ENCODE results near the gene COL27A1. TPM values are rescaled to one million over a fixed set of nuclear protein-coding genes. Genes with fewer than 3 reads are reported as not detected.

Gene COL27A1
- total and polyA plus RNA-seq, 2 donors (not counting 1 experiment from before 2014, with no cell fraction given): 0.16 to 0.27 TPM

GRCh38 chr9:114169029-114169951 lies 14.0 kb downstream of the COL27A1 start:
- no peaks in the 10 kb centered on the region for H3K9me3 ChIP-seq (ENCODE audit: control extremely low read depth in 1 of 3, control insufficient read depth in 2 of 3, insufficient read depth in 1 of 3, low read length in 2 of 3)
- no peaks in the 10 kb centered on the region for H3K4me1 ChIP-seq (ENCODE audit: control insufficient read depth in 2 of 2, insufficient read depth in 2 of 2, low read length in 2 of 2)
- DNase-seq: no peak
- H3K27me3 ChIP-seq (replicated peaks in 1 of 4; ENCODE audit: control extremely low read depth in 1 of 4, control insufficient read depth in 3 of 4, insufficient read depth in 4 of 4, low read length in 3 of 4): no peaks in the 10 kb centered on the region
- 91% methylated on average over 23 of the region's 23 CpGs for WGBS (ENCODE audit: insufficient coverage)
- no peaks in the 10 kb centered on the region for H3K36me3 ChIP-seq (replicated peaks in 1 of 2; ENCODE audit: control extremely low read depth in 1 of 2, control insufficient read depth in 1 of 2, extremely low read depth in 1 of 2, insufficient read depth in 2 of 2, low read length in 1 of 2)
- no peak overlapping the region for H3K9ac ChIP-seq (ENCODE audit: low read length)
- ATAC-seq (ENCODE audit: low read depth): no peak
- intact Hi-C loops (cut with micrococcal nuclease): no loop called here
- H3K4me1 Mint-ChIP-seq: no peaks in the 10 kb centered on the region
- H3K27me3 Mint-ChIP-seq: no peaks in the 10 kb centered on the region
- no peaks in the 10 kb centered on the region for H3K79me2 ChIP-seq (ENCODE audit: control insufficient read depth, insufficient read depth, low read length)
- H2AFZ ChIP-seq (ENCODE audit: insufficient read depth, low read depth, low read length, poor library complexity, severe bottlenecking): no peak overlapping the region
- no peak overlapping the region for H3K27ac Mint-ChIP-seq
- no peaks in the 10 kb centered on the region for H3K9me3 Mint-ChIP-seq (ENCODE audit: insufficient read depth)
- no peaks in the 10 kb centered on the region for H4K20me1 ChIP-seq (ENCODE audit: control insufficient read depth, insufficient read depth, low read length, poor library complexity, severe bottlenecking)
- H3K27ac ChIP-seq (ENCODE audit: low read length in 2 of 2): no peak overlapping the region
- CTCF ChIA-PET: no interaction called here
- TF ChIP-seq CTCF (IDR thresholded peaks at IDR 0.05): no peak
- POLR2A ChIA-PET: no interaction called here
- H3K4me3 ChIP-seq (ENCODE audit: control extremely low read depth in 1 of 5, extremely low read depth in 1 of 5, insufficient read depth in 1 of 5, low read depth in 2 of 5, low read length in 4 of 5): no peak overlapping the region
- no peak overlapping the region for H3K4me2 ChIP-seq (replicated peaks; ENCODE audit: low read depth, low read length, poor library complexity, severe bottlenecking)
- no peak overlapping the region for H3K4me3 Mint-ChIP-seq

GRCh38 chr9:114169952-114170770 lies 14.8 kb downstream of the COL27A1 start:
- Histone ChIP-seq H3K9ac (ENCODE audit: low read length) (no peak overlapping the region), H3K4me2 (replicated peaks; ENCODE audit: low read depth, low read length, poor library complexity, severe bottlenecking) (no peak overlapping the region), H3K79me2 (ENCODE audit: control insufficient read depth, insufficient read depth, low read length) (no peaks in the 10 kb centered on the region), H3K36me3 (replicated peaks in 1 of 2; ENCODE audit: control extremely low read depth in 1 of 2, control insufficient read depth in 1 of 2, extremely low read depth in 1 of 2, insufficient read depth in 2 of 2, low read length in 1 of 2) (no peaks in the 10 kb centered on the region), H2AFZ (ENCODE audit: insufficient read depth, low read depth, low read length, poor library complexity, severe bottlenecking) (no peak overlapping the region), H3K4me3 (ENCODE audit: control extremely low read depth in 1 of 5, extremely low read depth in 1 of 5, insufficient read depth in 1 of 5, low read depth in 2 of 5, low read length in 4 of 5) (no peak overlapping the region), H3K27ac (ENCODE audit: low read length in 2 of 2) (no peak overlapping the region), H4K20me1 (ENCODE audit: control insufficient read depth, insufficient read depth, low read length, poor library complexity, severe bottlenecking) (no peaks in the 10 kb centered on the region), H3K27me3 (replicated peaks in 1 of 4; ENCODE audit: control extremely low read depth in 1 of 4, control insufficient read depth in 3 of 4, insufficient read depth in 4 of 4, low read length in 3 of 4) (no peaks in the 10 kb centered on the region), H3K4me1 (ENCODE audit: control insufficient read depth in 2 of 2, insufficient read depth in 2 of 2, low read length in 2 of 2) (no peaks in the 10 kb centered on the region), H3K9me3 (ENCODE audit: control extremely low read depth in 1 of 3, control insufficient read depth in 2 of 3, insufficient read depth in 1 of 3, low read length in 2 of 3) (no peaks in the 10 kb centered on the region)
- DNase-seq: no peak
- no peaks in the 10 kb centered on the region for H3K9me3 Mint-ChIP-seq (ENCODE audit: insufficient read depth)
- H3K27ac Mint-ChIP-seq: no peak overlapping the region
- intact Hi-C loops (cut with micrococcal nuclease): no loop called here
- H3K27me3 Mint-ChIP-seq: no peaks in the 10 kb centered on the region
- TF ChIP-seq EZH2 (IDR thresholded peaks at IDR 0.05; ENCODE audit: borderline replicate concordance, insufficient read depth, low read depth, low read length, poor library complexity, severe bottlenecking) (no peak), CTCF (IDR thresholded peaks at IDR 0.05) (no peak)
- ChIA-PET POLR2A (no interaction called here), CTCF (no interaction called here)
- no peak for ATAC-seq (ENCODE audit: low read depth)
- H3K4me1 Mint-ChIP-seq: no peaks in the 10 kb centered on the region
- WGBS (ENCODE audit: insufficient coverage): 79% methylated on average over 14 of the region's 22 CpGs
- no peak overlapping the region for H3K4me3 Mint-ChIP-seq
